Heart right ventricle (tissue), 16 donors: Measurements from ENCODE around the gene PIK3AP1. TPM values are rescaled to one million over a fixed set of nuclear protein-coding genes. Genes with fewer than 3 reads are reported as not detected.

Experiments used
- ATAC-seq, 8 donors: fragments of 200-7000 bp; cut with Tn5 transposase; one replicate each; pipeline ENCODE4 v1.9.1; 2020; ENCODE audit warnings: mild to moderate bottlenecking in 8 of 8, moderate library complexity in 8 of 8, moderate number of reproducible peaks in 1 of 8
- DNase-seq, 2 donors: peaks; one replicate each; pipeline ENCODE4 v3.0.0-alpha.2; 2020
- H3K27ac ChIP-seq, 10 donors: fragments of 200-600 bp; sonication (generic) in 2 of 10; one replicate each; pipeline versions ENCODE4 v1.5.0 to v1.8.0; 2020 to 2022; ENCODE audit warnings: mild to moderate bottlenecking in 3 of 10
- H3K27me3 ChIP-seq, 7 donors: fragments of 200-600 bp; one replicate each; pipeline ENCODE4 v1.8.0; 2021 to 2022; ENCODE audit warnings: mild to moderate bottlenecking in 2 of 7
- H3K36me3 ChIP-seq, 9 donors: fragments of 200-600 bp; sonication (generic) in 1 of 9; one replicate each; pipeline versions ENCODE4 v1.5.0 to v1.8.0; 2020 to 2022; ENCODE audit warnings: mild to moderate bottlenecking in 2 of 9
- H3K4me1 ChIP-seq, 9 donors: fragments of 200-600 bp; sonication (generic) in 1 of 9; one replicate each; pipeline versions ENCODE4 v1.5.0 to v1.8.0; 2020 to 2022; ENCODE audit warnings: mild to moderate bottlenecking in 4 of 9
- H3K4me3 ChIP-seq, 10 donors: fragments of 200-600 bp; sonication (generic) in 2 of 10; one replicate each; pipeline versions ENCODE4 v1.5.0 to v1.8.0; 2020 to 2022; ENCODE audit warnings: mild to moderate bottlenecking in 7 of 10, moderate library complexity in 2 of 10
- H3K9me3 ChIP-seq, 11 donors: fragments of 200-600 bp in 10 of 11; sonication (generic) in 2 of 11; one replicate each; pipeline versions ENCODE4 v1.5.0 to v1.8.0; 2013 to 2022; ENCODE audit warnings: mild to moderate bottlenecking in 2 of 11, control low read depth in 1 of 11, moderate library complexity in 1 of 11
- CTCF ChIP-seq, 9 donors: fragments of 200-600 bp; sonication (generic) in 2 of 9; IDR thresholded peaks; one replicate each; pipeline versions ENCODE4 v1.5.0 to v1.8.0; 2021 to 2022; ENCODE audit warnings: antibody characterized with exemption in 9 of 9, mild to moderate bottlenecking in 5 of 9, moderate library complexity in 1 of 9
- WGBS, 2 donors: extraction: QIAGEN DNeasy Blood & Tissue Kit; methylation state at CpG; one replicate each; pipeline ENCODE4 v1.1.7; 2013; ENCODE audit warnings: inconsistent platforms in 1 of 2; 5-methylcytosine and 5-hydroxymethylcytosine counted together
- intact Hi-C, 10 donors: fragments of 100-400 bp; cut with DNase I; formaldehyde crosslinking; loops; one replicate each; pipeline versions ENCODE4 v1.11.1 to v1.14.2; 2022
- polyA plus RNA-seq, 2 donors: library from polyadenylated mRNA; stranded (reverse); fragments of 200-250 nt; gene quantifications; one replicate each; pipeline ENCODE4 v1.2.3, GENCODE V29; 2013
- total RNA-seq, 10 donors: library from RNA; stranded (reverse); fragmentation: NEBNext Ultra II Directional in 3 of 10; extraction: Animal tissue kit (Norgen Biotek cat#: 25700) in 3 of 10; gene quantifications; one replicate each; pipeline versions ENCODE4 v1.2.1 to v1.2.4, GENCODE V29; 2021 to 2023
- donor health status: Arrhythmogenic right ventricular cardiomyopathy.
- donor health status: ischemic (EF 13 %, LVEDD 7.1; RV severe dilation, severe dysfunction).
- donor health status: healthy with polysubstance abuse.
- donor health status: DM: no; HTN: yes; CAD: no.
- donor health status: DM: no; HTN: no; CAD: no.
- donor health status: ischemic (EF 25% LVEDD 6.9; RV normal size, moderate dysfunction).
- donor health status: ischemic (EF 25% LVEDD 5.7; RV mildly dilated, moderate dysfunction).
- donor health status: healthy.
- donor health status: DM: yes; HTN: yes; CAD: no.
- donor health status: Ischemic cardiomyopathy.
- donor health status: ischemic (EF 35%, LVEDD 5.7; RV mildly dilated, moderate dysfunction).
- donor health status: nonischemic (EF 11% LVEDD 7.7; RV severe dilation, severe dysfunction).
- donor health status: DM: yes; HTN: yes; CAD: no.
- donor health status: PGD.
- donor health status: ischemic (EF 29% LVEDD 5.4; RV normal size, mild dysfunction).
- donor health status: nonischemic (EF 23%, LVEDD 6.1; RV moderate dilation, normal function).

Gene PIK3AP1
- total and polyA plus RNA-seq, 12 donors, result 1.0 to 22.1 (median 3.6) TPM

GRCh38 chr10:96655461-96656197 is 64.7 kb downstream of the PIK3AP1 start:
- Histone ChIP-seq H3K9me3 (no peaks in the 10 kb centered on the region), H3K27ac (peak overlapping the region in 1 of 10 donors; percentile 79), H3K36me3 (peaks cover 0 to 14% (median 0%) of the 10 kb centered on the region in 9 donors), H3K4me1 (peaks cover 0 to 60% (median 9%) of the 10 kb centered on the region in 9 donors), H3K27me3 (no peaks in the 10 kb centered on the region), H3K4me3 (peak overlapping the region in 1 of 10 donors; percentile 31)
- no peak for TF ChIP-seq CTCF (IDR thresholded peaks at IDR 0.05)
- intact Hi-C loops, result loop anchor here in 1 of 10 donors (10.0 kb wide), 1 partner anchor 59 kb away; no protein-coding TSS in a partner anchor
- DNase-seq, result no peak
- WGBS, 2 donors, result 86 to 92% methylated on average over 7 of the region's 7 CpGs
- no peak for ATAC-seq

- 83 to 86% methylated on average over 8 of the region's 8 CpGs for WGBS, 2 donors
- peak in 1 of 2 donors; percentile 23 for DNase-seq
- ATAC-seq, result peak in 5 of 8 donors; percentile 35 to 65 (median 58)
- no peak for TF ChIP-seq CTCF (IDR thresholded peaks at IDR 0.05)
- H3K9me3 ChIP-seq, result no peaks in the 10 kb centered on the region
- peaks cover 0 to 4% (median 0%) of the 10 kb centered on the region in 7 donors for H3K27me3 ChIP-seq
- H3K4me1 ChIP-seq, result peaks cover 0 to 46% (median 0%) of the 10 kb centered on the region in 9 donors
- intact Hi-C loops, result loop anchor here in 1 of 10 donors (10.0 kb wide), 1 partner anchor 63 kb away; no protein-coding TSS in a partner anchor
- peaks cover 0 to 47% (median 0%) of the 10 kb centered on the region in 9 donors for H3K36me3 ChIP-seq
- H3K27ac ChIP-seq, result peak overlapping the region in 1 of 10 donors; percentile 64
- H3K4me3 ChIP-seq, result no peak overlapping the region
Observed at GRCh38 chr10:96651998-96652431, 68.3 kb downstream of the PIK3AP1 start.

GRCh38 chr10:96650958-96651357 is 69.4 kb downstream of the PIK3AP1 start:
- H3K36me3 ChIP-seq, result peaks cover 0 to 47% (median 0%) of the 10 kb centered on the region in 9 donors
- no peaks in the 10 kb centered on the region for H3K9me3 ChIP-seq
- DNase-seq, result no peak
- peaks cover 0 to 46% (median 0%) of the 10 kb centered on the region in 9 donors for H3K4me1 ChIP-seq
- no peak for ATAC-seq
- WGBS, 2 donors, result 76 to 80% methylated on average over 7 of the region's 7 CpGs
- H3K27ac ChIP-seq, result no peak overlapping the region
- H3K4me3 ChIP-seq, result no peak overlapping the region
- TF ChIP-seq CTCF (IDR thresholded peaks at IDR 0.05), result no peak
- intact Hi-C loops, result loop anchor here in 1 of 10 donors (10.0 kb wide), 1 partner anchor 64 kb away; no protein-coding TSS in a partner anchor
- peaks cover 0 to 4% (median 0%) of the 10 kb centered on the region in 7 donors for H3K27me3 ChIP-seq

GRCh38 chr10:96648297-96648696 is 72.0 kb downstream of the PIK3AP1 start:
- Histone ChIP-seq H3K9me3 (no peaks in the 10 kb centered on the region), H3K4me1 (peaks cover 0 to 55% (median 0%) of the 10 kb centered on the region in 9 donors), H3K27ac (peak overlapping the region in 1 of 10 donors; percentile 83), H3K4me3 (no peak overlapping the region), H3K27me3 (peaks cover 0 to 4% (median 0%) of the 10 kb centered on the region in 7 donors), H3K36me3 (peaks cover 0 to 46% (median 0%) of the 10 kb centered on the region in 9 donors)
- ATAC-seq, result no peak
- TF ChIP-seq CTCF (IDR thresholded peaks at IDR 0.05), result no peak
- no peak for DNase-seq
- 91 to 92% methylated on average over 6 of the region's 6 CpGs for WGBS, 2 donors
- intact Hi-C loops, result loop anchor here in 1 of 10 donors (10.0 kb wide), 3 partner anchors 67 to 377 kb away; no protein-coding TSS in a partner anchor
